ENCODE data around the gene CACNA2D4. TPM values are rescaled to one million over a fixed set of nuclear protein-coding genes. Genes with fewer than 3 reads are reported as not detected.

CACNA2D4 gene
- total RNA-seq, 2 experiments from 2014 or later, result 2.1 to 2.7 TPM

DNA sequence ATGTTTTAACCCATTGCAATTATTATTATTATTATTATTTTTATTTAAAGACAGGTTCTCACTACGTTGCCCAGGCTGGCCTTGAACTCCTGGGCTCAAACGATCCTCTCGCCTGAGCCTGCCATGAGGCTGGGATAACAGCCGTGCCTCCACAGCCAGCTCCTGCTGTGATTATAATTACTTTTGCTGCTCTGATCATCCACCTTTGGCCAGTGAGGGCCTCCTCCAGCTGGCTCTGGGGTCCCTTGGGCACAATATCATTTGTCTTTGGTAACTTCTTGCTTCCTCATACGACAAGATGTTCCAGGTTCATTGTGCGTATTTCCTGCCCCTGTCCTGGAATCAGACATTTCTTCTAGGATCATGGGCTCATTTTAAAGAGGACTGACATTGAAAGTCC is 69.7 kb downstream of the CACNA2D4 start:
- Mint-ChIP-seq H3K27me3 (ENCODE audit: low read depth) (no peaks in the 10 kb centered on the region), H3K4me1 (ENCODE audit: low read depth) (no peaks in the 10 kb centered on the region), H3K27ac (no peak overlapping the region), H3K36me3 (ENCODE audit: low read depth) (no peaks in the 10 kb centered on the region), H3K4me3 (no peak overlapping the region), H3K9me3 (no peaks in the 10 kb centered on the region)
- intact Hi-C loops (cut with micrococcal nuclease), result no loop called here
- CTCF ChIA-PET, result no interaction called here
- DNase-seq, result no peak

DNA sequence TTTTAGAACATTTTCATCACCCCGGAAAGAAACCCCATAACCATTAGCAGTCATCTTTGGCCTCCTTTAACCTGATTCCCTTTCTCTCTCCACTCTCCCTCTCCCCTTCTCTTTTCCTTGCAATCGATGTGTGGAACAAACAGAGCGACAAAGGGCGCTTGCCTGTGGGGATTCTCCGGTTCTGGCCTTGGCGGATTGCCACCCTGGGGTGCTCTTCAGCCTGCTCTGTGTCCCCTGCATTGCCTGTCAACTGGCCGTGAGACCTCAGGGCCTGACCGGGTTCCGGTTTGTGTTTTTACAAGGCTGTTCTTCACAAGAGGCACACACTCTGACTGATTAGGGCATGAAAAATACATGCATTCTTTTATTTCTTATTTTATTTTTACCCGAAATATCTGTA is 70.3 kb downstream of the CACNA2D4 start:
- Mint-ChIP-seq H3K4me1 (ENCODE audit: low read depth) (no peaks in the 10 kb centered on the region), H3K36me3 (ENCODE audit: low read depth) (no peaks in the 10 kb centered on the region), H3K4me3 (no peak overlapping the region), H3K27ac (no peak overlapping the region), H3K27me3 (ENCODE audit: low read depth) (no peaks in the 10 kb centered on the region), H3K9me3 (no peaks in the 10 kb centered on the region)
- DNase-seq, result no peak
- CTCF ChIA-PET, result no interaction called here
- intact Hi-C loops (cut with micrococcal nuclease), result no loop called here

- Mint-ChIP-seq H3K27me3 (ENCODE audit: low read depth) (no peaks in the 10 kb centered on the region), H3K27ac (no peak overlapping the region), H3K4me1 (ENCODE audit: low read depth) (no peaks in the 10 kb centered on the region), H3K36me3 (ENCODE audit: low read depth) (no peaks in the 10 kb centered on the region), H3K9me3 (no peaks in the 10 kb centered on the region), H3K4me3 (no peak overlapping the region)
- CTCF ChIA-PET, result no interaction called here
- no peak for DNase-seq
- intact Hi-C loops (cut with micrococcal nuclease), result no loop called here
Observed at GRCh38 chr12:1847411-1847810, 71.0 kb downstream of the CACNA2D4 start.

DNA sequence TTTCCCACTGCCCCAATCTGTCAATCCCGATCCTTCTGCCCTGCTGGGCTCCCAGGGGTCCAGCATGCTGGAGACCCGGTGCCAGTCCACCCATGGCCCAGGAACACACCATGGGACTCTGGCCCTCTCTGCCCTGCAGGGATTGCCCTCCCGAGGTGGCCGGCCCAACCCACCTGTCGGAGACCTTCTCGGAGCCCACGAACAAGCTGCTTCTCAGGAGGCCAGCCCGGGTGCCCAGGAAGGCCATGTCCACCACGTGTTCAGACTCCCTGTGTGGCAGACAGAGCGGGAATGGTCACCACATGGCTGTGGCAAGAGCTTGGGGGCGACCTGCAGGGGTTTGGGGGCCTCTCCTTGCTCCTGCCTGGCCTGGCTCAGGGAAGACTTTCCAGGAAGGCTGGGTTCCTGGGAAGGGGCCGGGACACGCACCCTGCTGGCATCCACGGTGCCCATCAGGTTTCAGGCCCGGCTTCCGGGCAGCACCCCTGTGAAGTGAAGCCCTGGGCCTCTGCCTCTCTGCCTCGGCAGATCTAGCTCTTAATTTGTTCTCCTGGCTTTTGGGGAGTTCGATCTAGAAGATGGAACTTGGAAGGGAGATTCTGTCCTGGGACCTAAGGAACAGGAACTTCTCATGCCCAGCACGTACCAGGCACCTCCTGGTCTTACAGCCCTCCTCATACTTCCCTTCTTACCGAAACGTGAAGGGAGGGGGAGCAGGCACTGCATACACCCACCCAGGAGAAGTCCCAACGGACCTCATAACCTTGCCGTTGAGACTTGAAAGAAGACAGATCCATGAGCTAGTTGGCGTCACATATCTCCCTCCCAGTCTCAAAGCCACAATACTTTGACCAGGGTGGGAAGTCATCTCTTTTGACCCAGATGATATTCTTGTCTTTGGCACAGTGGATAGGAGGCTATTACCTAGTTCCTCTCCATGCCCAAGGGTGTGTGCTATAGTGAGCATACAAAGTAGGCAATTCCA is 71.7 kb downstream of the CACNA2D4 start:
- Mint-ChIP-seq H3K4me3 (no peak overlapping the region), H3K9me3 (no peaks in the 10 kb centered on the region), H3K27me3 (ENCODE audit: low read depth) (no peaks in the 10 kb centered on the region), H3K36me3 (ENCODE audit: low read depth) (no peaks in the 10 kb centered on the region), H3K4me1 (ENCODE audit: low read depth) (no peaks in the 10 kb centered on the region), H3K27ac (no peak overlapping the region)
- no peak for DNase-seq
- CTCF ChIA-PET, result no interaction called here
- intact Hi-C loops (cut with micrococcal nuclease), result no loop called here

- intact Hi-C loops (cut with micrococcal nuclease), result no loop called here
- no peaks in the 10 kb centered on the region for H3K4me1 Mint-ChIP-seq (ENCODE audit: low read depth)
- no peaks in the 10 kb centered on the region for H3K9me3 Mint-ChIP-seq
- DNase-seq, result no peak
- CTCF ChIA-PET, result no interaction called here
- no peaks in the 10 kb centered on the region for H3K27me3 Mint-ChIP-seq (ENCODE audit: low read depth)
- H3K27ac Mint-ChIP-seq, result no peak overlapping the region
- no peaks in the 10 kb centered on the region for H3K36me3 Mint-ChIP-seq (ENCODE audit: low read depth)
- no peak overlapping the region for H3K4me3 Mint-ChIP-seq
Observed at GRCh38 chr12:1845886-1846285, 72.6 kb downstream of the CACNA2D4 start.

GRCh38 chr12:1845427-1845826 is 73.0 kb downstream of the CACNA2D4 start:
- Mint-ChIP-seq H3K4me1 (ENCODE audit: low read depth) (no peaks in the 10 kb centered on the region), H3K9me3 (no peaks in the 10 kb centered on the region), H3K27ac (no peak overlapping the region), H3K4me3 (no peak overlapping the region), H3K27me3 (ENCODE audit: low read depth) (no peaks in the 10 kb centered on the region), H3K36me3 (ENCODE audit: low read depth) (no peaks in the 10 kb centered on the region)
- CTCF ChIA-PET, result no interaction called here
- no peak for DNase-seq
- intact Hi-C loops (cut with micrococcal nuclease), result no loop called here

DNA sequence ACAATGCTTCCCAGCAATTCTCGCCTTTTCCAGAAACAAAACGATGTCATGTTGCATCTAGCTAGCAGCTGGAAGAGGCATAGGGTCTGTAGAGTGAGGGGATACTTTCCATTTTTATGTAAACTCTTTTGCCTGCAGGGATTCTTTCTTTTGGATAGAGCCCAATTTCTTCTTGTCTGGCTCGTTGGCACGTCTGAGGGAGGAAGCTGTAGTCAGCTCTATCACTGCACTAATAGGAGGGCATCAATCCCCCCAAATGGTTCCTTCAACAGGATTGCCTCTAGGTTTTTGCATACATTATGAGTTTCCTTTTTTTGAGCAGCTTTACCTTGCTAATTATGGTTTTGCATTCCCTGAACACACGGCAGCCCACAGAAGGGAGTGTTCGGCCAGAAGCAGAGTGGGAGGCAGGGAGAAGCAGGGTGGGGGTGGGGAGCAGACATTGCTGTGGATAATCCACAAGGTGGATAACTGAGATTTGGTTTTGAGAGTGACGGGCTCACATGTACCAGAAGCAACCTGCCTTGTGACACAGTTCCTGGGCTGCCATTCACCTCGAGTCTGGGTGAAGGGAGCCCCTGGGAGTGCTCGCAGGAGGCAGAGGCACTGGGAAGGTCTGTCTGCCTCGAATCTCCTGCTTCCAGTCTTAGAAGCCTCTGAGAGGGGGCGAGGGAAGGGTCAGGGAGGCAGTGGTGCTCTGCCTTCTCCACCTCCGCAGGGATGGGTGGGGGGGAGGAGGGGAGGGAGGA is 73.6 kb downstream of the CACNA2D4 start:
- Mint-ChIP-seq H3K9me3 (no peaks in the 10 kb centered on the region), H3K36me3 (ENCODE audit: low read depth) (no peaks in the 10 kb centered on the region), H3K27me3 (ENCODE audit: low read depth) (no peaks in the 10 kb centered on the region), H3K4me1 (ENCODE audit: low read depth) (no peaks in the 10 kb centered on the region), H3K27ac (no peak overlapping the region), H3K4me3 (no peak overlapping the region)
- no peak for DNase-seq
- intact Hi-C loops (cut with micrococcal nuclease), result no loop called here
- CTCF ChIA-PET, result interaction anchor here (0.7 kb wide), 1 partner anchor 153 kb away, joined by 3 read pairs; no protein-coding TSS in a partner anchor

DNA sequence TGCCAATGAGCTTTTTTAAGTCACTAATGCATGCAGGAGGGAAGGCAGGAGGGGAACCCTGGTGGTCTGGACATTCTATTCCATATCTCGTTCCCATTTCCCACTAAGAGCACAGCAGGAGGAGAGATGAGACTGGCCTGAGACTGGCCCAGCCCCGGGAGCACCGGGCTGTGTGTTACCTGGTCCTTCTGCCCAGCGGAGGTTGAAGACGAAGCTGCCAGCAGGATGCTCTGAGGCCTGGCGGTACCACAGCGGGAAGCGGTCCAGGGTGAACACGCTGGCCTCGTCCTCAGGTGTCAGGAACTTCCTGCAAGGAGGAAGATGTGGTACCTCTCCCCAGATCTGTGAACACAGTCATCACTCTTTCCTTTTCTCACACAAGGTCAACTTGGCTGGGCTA is 74.2 kb downstream of the CACNA2D4 start:
- no peak overlapping the region for H3K4me3 Mint-ChIP-seq
- H3K9me3 Mint-ChIP-seq, result no peaks in the 10 kb centered on the region
- CTCF ChIA-PET, result interaction anchor here (0.7 kb wide), 1 partner anchor 153 kb away, joined by 3 read pairs; no protein-coding TSS in a partner anchor
- no peak overlapping the region for H3K27ac Mint-ChIP-seq
- DNase-seq, result no peak
- intact Hi-C loops (cut with micrococcal nuclease), result no loop called here
- H3K36me3 Mint-ChIP-seq (ENCODE audit: low read depth), result no peaks in the 10 kb centered on the region
- no peaks in the 10 kb centered on the region for H3K4me1 Mint-ChIP-seq (ENCODE audit: low read depth)
- H3K27me3 Mint-ChIP-seq (ENCODE audit: low read depth), result no peaks in the 10 kb centered on the region

- intact Hi-C loops (cut with micrococcal nuclease), result no loop called here
- H3K27me3 Mint-ChIP-seq (ENCODE audit: low read depth), result no peaks in the 10 kb centered on the region
- DNase-seq, result no peak
- CTCF ChIA-PET, result interaction anchor here (0.6 kb wide), 1 partner anchor 45 kb away, joined by 3 read pairs; no protein-coding TSS in a partner anchor
- no peaks in the 10 kb centered on the region for H3K4me1 Mint-ChIP-seq (ENCODE audit: low read depth)
- no peaks in the 10 kb centered on the region for H3K36me3 Mint-ChIP-seq (ENCODE audit: low read depth)
- H3K27ac Mint-ChIP-seq, result no peak overlapping the region
- no peak overlapping the region for H3K4me3 Mint-ChIP-seq
- H3K9me3 Mint-ChIP-seq, result no peaks in the 10 kb centered on the region
Observed at GRCh38 chr12:1843641-1844005, 74.8 kb downstream of the CACNA2D4 start.

- CTCF ChIA-PET, result interaction anchor here (0.6 kb wide), 1 partner anchor 45 kb away, joined by 3 read pairs; no protein-coding TSS in a partner anchor
- no peak overlapping the region for H3K27ac Mint-ChIP-seq
Observed at GRCh38 chr12:1842905-1843640, 75.4 kb downstream of the CACNA2D4 start.

DNA sequence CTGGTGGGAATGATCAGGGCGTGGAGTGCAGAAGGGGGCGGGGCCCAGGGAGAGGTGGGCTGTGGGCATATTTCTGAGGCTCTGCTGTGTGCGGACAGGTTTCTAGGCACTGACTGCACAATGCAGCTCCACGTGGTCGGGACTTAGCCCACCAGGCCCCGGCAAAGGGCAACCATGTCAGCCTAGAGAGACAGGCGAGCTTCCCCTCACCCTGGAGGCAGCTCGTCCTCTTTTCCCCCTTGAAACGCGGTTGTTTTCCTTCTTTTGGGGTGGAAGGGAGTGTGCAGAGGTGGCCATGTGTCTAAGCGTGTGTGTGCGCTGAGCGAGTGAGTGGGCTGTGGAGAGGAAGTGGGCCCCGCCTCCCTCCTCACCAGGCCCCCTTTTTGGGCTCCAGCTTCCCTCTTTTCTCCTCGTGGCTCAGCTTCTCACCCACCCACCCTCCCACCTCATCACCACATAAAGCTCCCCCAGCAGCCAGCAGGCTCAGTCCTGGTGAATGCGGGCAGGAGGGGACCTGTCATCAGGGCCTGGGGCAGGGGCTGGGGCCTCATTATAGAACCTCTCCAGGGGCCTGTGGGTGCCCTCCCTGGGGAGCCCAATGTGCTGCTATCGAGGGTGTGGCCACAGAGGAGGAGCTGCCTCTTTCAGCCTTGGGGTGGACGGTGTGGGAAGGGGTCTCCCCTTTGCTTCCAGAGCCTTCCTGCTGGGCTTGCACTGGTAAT is 76.1 kb downstream of the CACNA2D4 start:
- no peaks in the 10 kb centered on the region for H3K4me1 Mint-ChIP-seq (ENCODE audit: low read depth)
- H3K36me3 Mint-ChIP-seq (ENCODE audit: low read depth), result no peaks in the 10 kb centered on the region
- H3K4me3 Mint-ChIP-seq, result no peak overlapping the region
- H3K27me3 Mint-ChIP-seq (ENCODE audit: low read depth), result no peaks in the 10 kb centered on the region
- no peak overlapping the region for H3K27ac Mint-ChIP-seq
- CTCF ChIA-PET, result no interaction called here
- intact Hi-C loops (cut with micrococcal nuclease), result no loop called here
- DNase-seq, result no peak
- H3K9me3 Mint-ChIP-seq, result no peaks in the 10 kb centered on the region

More at GRCh38 chr12:1842905-1843640, 75.4 kb downstream of the CACNA2D4 start:
- Mint-ChIP-seq H3K36me3 (ENCODE audit: low read depth) (no peaks in the 10 kb centered on the region), H3K4me3 (no peak overlapping the region), H3K27me3 (ENCODE audit: low read depth) (no peaks in the 10 kb centered on the region), H3K4me1 (ENCODE audit: low read depth) (no peaks in the 10 kb centered on the region), H3K9me3 (no peaks in the 10 kb centered on the region)
- intact Hi-C loops (cut with micrococcal nuclease), result no loop called here
- DNase-seq, result no peak
